Measurements from ENCODE around the gene TTC3. TPM values are rescaled to one million over a fixed set of nuclear protein-coding genes. Genes with fewer than 3 reads are reported as not detected.

The TTC3 gene
- total RNA-seq, 2 experiments from 2014 or later, result 141 to 142 TPM

DNA sequence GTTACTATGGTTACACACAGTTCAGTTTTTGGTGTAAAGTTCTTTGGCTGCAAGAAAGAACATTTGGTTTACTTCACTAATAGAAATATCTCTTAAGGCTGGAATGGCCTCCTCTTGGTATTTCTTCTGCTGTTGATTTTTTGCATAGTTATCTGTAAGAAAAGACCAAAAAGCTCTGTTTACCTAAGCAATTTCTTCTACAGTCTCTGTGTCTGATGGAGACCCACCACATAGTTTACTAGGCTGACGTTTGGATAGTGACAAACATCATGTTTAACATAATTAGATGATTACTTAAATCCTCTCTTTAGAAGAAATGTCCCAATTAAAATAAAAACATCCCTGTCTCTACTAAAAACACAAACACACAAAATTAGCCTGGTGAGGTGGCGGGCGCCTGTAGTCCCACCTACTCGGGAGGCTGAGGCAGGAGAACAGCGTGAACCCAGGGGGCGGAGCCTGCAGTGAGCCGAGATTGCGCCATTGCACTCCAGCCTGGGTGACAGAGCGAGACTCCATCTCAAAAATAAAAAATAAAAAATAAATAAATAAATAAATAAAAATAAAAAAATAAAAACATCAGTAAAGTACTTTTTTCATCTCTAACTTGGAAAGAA lies 7.4 kb upstream of the TTC3 start:
- POLR2A ChIA-PET, result no interaction called here
- no peaks in the 10 kb centered on the region for H3K27me3 ChIP-seq (ENCODE audit: control insufficient read depth in 1 of 2, insufficient read depth in 2 of 2, low read length in 2 of 2)
- no peaks in the 10 kb centered on the region for H3K9me3 ChIP-seq (ENCODE audit: control insufficient read depth in 1 of 2, insufficient read depth in 1 of 2, low read length in 2 of 2)
- TF ChIP-seq, protein P1, sequence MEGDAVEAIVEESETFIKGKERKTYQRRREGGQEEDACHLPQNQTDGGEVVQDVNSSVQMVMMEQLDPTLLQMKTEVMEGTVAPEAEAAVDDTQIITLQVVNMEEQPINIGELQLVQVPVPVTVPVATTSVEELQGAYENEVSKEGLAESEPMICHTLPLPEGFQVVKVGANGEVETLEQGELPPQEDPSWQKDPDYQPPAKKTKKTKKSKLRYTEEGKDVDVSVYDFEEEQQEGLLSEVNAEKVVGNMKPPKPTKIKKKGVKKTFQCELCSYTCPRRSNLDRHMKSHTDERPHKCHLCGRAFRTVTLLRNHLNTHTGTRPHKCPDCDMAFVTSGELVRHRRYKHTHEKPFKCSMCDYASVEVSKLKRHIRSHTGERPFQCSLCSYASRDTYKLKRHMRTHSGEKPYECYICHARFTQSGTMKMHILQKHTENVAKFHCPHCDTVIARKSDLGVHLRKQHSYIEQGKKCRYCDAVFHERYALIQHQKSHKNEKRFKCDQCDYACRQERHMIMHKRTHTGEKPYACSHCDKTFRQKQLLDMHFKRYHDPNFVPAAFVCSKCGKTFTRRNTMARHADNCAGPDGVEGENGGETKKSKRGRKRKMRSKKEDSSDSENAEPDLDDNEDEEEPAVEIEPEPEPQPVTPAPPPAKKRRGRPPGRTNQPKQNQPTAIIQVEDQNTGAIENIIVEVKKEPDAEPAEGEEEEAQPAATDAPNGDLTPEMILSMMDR (IDR thresholded peaks at IDR 0.05), result no peak
- peaks cover 9% of the 10 kb centered on the region for H3K36me3 ChIP-seq (ENCODE audit: insufficient read depth, low read length)
- peaks cover 9% of the 10 kb centered on the region for H3K4me1 Mint-ChIP-seq (ENCODE audit: low read depth)
- H3K4me3 Mint-ChIP-seq, result no peak overlapping the region
- no peaks in the 10 kb centered on the region for H3K4me1 ChIP-seq (ENCODE audit: insufficient read depth, low read length)
- CTCF ChIA-PET, result no interaction called here
- no peak overlapping the region for H3K4me3 ChIP-seq (ENCODE audit: low read length)
- H3K27ac Mint-ChIP-seq, result no peak overlapping the region
- intact Hi-C loops (cut with DNase I, micrococcal nuclease), result no loop called here
- H3K27ac ChIP-seq (ENCODE audit: low read depth in 1 of 2, low read length in 2 of 2), result no peak overlapping the region
- H3K36me3 Mint-ChIP-seq (ENCODE audit: low read depth), result peaks cover 48% of the 10 kb centered on the region
- no peaks in the 10 kb centered on the region for H3K27me3 Mint-ChIP-seq
- no peak for DNase-seq
- no peak for ATAC-seq (ENCODE audit: poor library complexity)
- H3K9me3 Mint-ChIP-seq, result no peaks in the 10 kb centered on the region

GRCh38 chr21:37071561-37072273 lies 1.3 kb upstream of the TTC3 start:
- H3K4me3 ChIP-seq (ENCODE audit: low read length), result peak overlapping the region; percentile 77
- POLR2A ChIA-PET, result interaction anchor here (1.0 to 1.5 kb wide), 4 partner anchors 62 to 492 kb away, joined by 3 to 4 read pairs (median 4); partner anchors contain the start of gene HLCS
- H3K4me1 ChIP-seq (ENCODE audit: insufficient read depth, low read length), result peaks cover 22% of the 10 kb centered on the region
- intact Hi-C loops (cut with DNase I, micrococcal nuclease), result loop anchor here (2.0 to 5.0 kb wide), 6 partner anchors 79 to 491 kb away; partner anchors contain the start of gene HLCS (in 2 of the 2)
- H3K27me3 ChIP-seq (ENCODE audit: control insufficient read depth in 1 of 2, insufficient read depth in 2 of 2, low read length in 2 of 2), result no peaks in the 10 kb centered on the region
- TF ChIP-seq, protein P1 (IDR thresholded peaks at IDR 0.05), result no peak
- Mint-ChIP-seq H3K27ac (peak overlapping the region; percentile 94), H3K4me3 (peak overlapping the region; percentile 76), H3K36me3 (ENCODE audit: low read depth) (peaks cover 54% of the 10 kb centered on the region), H3K27me3 (no peaks in the 10 kb centered on the region), H3K9me3 (no peaks in the 10 kb centered on the region), H3K4me1 (ENCODE audit: low read depth) (peaks cover 51% of the 10 kb centered on the region)
- peak overlapping the region; percentile 92 to 93 for H3K27ac ChIP-seq (ENCODE audit: low read depth in 1 of 2, low read length in 2 of 2)
- DNase-seq (peak in 2 of 14 experiments; percentile 19 to 31), ATAC-seq (ENCODE audit: poor library complexity) (no peak)
- CTCF ChIA-PET, result interaction anchor here (1.6 to 2.8 kb wide), 2 partner anchors 82 to 492 kb away, joined by 4 to 8 read pairs; no protein-coding TSS in a partner anchor
- H3K9me3 ChIP-seq (ENCODE audit: control insufficient read depth in 1 of 2, insufficient read depth in 1 of 2, low read length in 2 of 2), result no peaks in the 10 kb centered on the region
- peaks cover 9% of the 10 kb centered on the region for H3K36me3 ChIP-seq (ENCODE audit: insufficient read depth, low read length)

- H3K27ac ChIP-seq (ENCODE audit: low read depth in 1 of 2, low read length in 2 of 2), result peak overlapping the region; percentile 92 to 93
- ATAC-seq (ENCODE audit: poor library complexity) (peak; percentile 37), DNase-seq (peak in 11 of 14 experiments; percentile 51 to 91 (median 67))
- H3K27me3 ChIP-seq (ENCODE audit: control insufficient read depth in 1 of 2, insufficient read depth in 2 of 2, low read length in 2 of 2), result no peaks in the 10 kb centered on the region
- CTCF ChIA-PET, result interaction anchor here (2.8 kb wide), 1 partner anchor 83 kb away, joined by 8 read pairs; no protein-coding TSS in a partner anchor
- Mint-ChIP-seq H3K4me1 (ENCODE audit: low read depth) (peaks cover 55% of the 10 kb centered on the region), H3K27ac (peak overlapping the region; percentile 94), H3K9me3 (no peaks in the 10 kb centered on the region), H3K36me3 (ENCODE audit: low read depth) (peaks cover 52% of the 10 kb centered on the region), H3K27me3 (no peaks in the 10 kb centered on the region), H3K4me3 (peak overlapping the region; percentile 76)
- H3K4me3 ChIP-seq (ENCODE audit: low read length), result peak overlapping the region; percentile 77
- TF ChIP-seq, protein P1 (IDR thresholded peaks at IDR 0.05), result no peak
- H3K36me3 ChIP-seq (ENCODE audit: insufficient read depth, low read length), result peaks cover 6% of the 10 kb centered on the region
- intact Hi-C loops (cut with DNase I, micrococcal nuclease), result loop anchor here (2.0 to 5.0 kb wide), 6 partner anchors 80 to 490 kb away; partner anchors contain the start of gene HLCS (in 2 of the 2)
- POLR2A ChIA-PET, result interaction anchor here (1.0 to 1.5 kb wide), 4 partner anchors 62 to 491 kb away, joined by 3 to 4 read pairs (median 4); partner anchors contain the start of gene HLCS
- peaks cover 22% of the 10 kb centered on the region for H3K4me1 ChIP-seq (ENCODE audit: insufficient read depth, low read length)
- H3K9me3 ChIP-seq (ENCODE audit: control insufficient read depth in 1 of 2, insufficient read depth in 1 of 2, low read length in 2 of 2), result no peaks in the 10 kb centered on the region
Measured at GRCh38 chr21:37072274-37072987, 623 bp upstream of the TTC3 start.

Data from CD4-positive, alpha-beta T cell (primary cell).